Liver (tissue), 3 donors: ENCODE measurements around the gene UBE2D2.

Experiments
- ATF3 ChIP-seq: IDR thresholded peaks from 2 replicates; pipeline ENCODE4 v1.6.1; 2016; ENCODE audit warnings: antibody characterized with exemption
- CTCF ChIP-seq: fragments of 150-350 bp; IDR thresholded peaks from 2 replicates; pipeline ENCODE4 v1.5.1; 2017; ENCODE audit warnings: improper control_type of control experiment, low read depth, low read length; ENCODE audit not compliant: missing input control
- EGR1 ChIP-seq, 2 donors: IDR thresholded peaks; 2 replicates each; pipeline ENCODE4 v1.6.1; 2016 to 2018; ENCODE audit warnings: antibody characterized with exemption in 2 of 2, low read depth in 2 of 2
- FOXA1 ChIP-seq: IDR thresholded peaks from 2 replicates; pipeline ENCODE4 v1.6.1; 2016; ENCODE audit warnings: antibody characterized with exemption
- GABPA ChIP-seq, 2 donors: IDR thresholded peaks in 1 of 2; conservative IDR thresholded peaks in 1 of 2; 2 replicates each; pipeline ENCODE4 v1.6.1; 2016; ENCODE audit warnings: antibody characterized with exemption in 2 of 2, mild to moderate bottlenecking in 1 of 2, moderate library complexity in 1 of 2
- HNF4G ChIP-seq: IDR thresholded peaks from 2 replicates; pipeline ENCODE4 v1.6.1; 2016; ENCODE audit warnings: antibody characterized with exemption
- JUND ChIP-seq, 2 donors: IDR thresholded peaks; 2 replicates each; pipeline ENCODE4 v1.6.1; 2016; ENCODE audit warnings: antibody characterized with exemption in 2 of 2
- REST ChIP-seq: IDR thresholded peaks from 2 replicates; pipeline ENCODE4 v1.6.1; 2016; ENCODE audit warnings: antibody characterized with exemption, mild to moderate bottlenecking
- TAF1 ChIP-seq: conservative IDR thresholded peaks from 2 replicates; pipeline ENCODE4 v1.6.1; 2016; ENCODE audit warnings: antibody characterized with exemption, mild to moderate bottlenecking
- donor health status: healthy.
- donor health status: healthy.

- TF ChIP-seq CTCF (no peak), TAF1 (no peak), FOXA1 (no peak), HNF4G (no peak), EGR1 (IDR thresholded peaks at IDR 0.05; ENCODE audit: low read depth in 2 of 2) (no peak), JUND (IDR thresholded peaks at IDR 0.05) (no peak), REST (no peak), ATF3 (no peak), GABPA (IDR thresholded peaks at IDR 0.05 in 1 of 2, conservative IDR thresholded peaks at IDR 0.05 in 1 of 2) (no peak)
Measured at GRCh38 chr5:139611703-139612584, 50.8 kb downstream of the UBE2D2 start.
